GM19193 (cell line): ENCODE data around the gene CEP192.

Experiments used
- POLR2A ChIP-seq: IDR thresholded peaks from 4 replicates; pipeline ENCODE4 v1.6.1; 2011; ENCODE audit not compliant: insufficient read depth, insufficient read length; ENCODE audit errors: extremely low read depth

CEP192 gene

GRCh38 chr18:13101659-13102197 is 110.6 kb downstream of the CEP192 start:
- no peak for TF ChIP-seq POLR2A

GRCh38 chr18:13103366-13103765 is 112.2 kb downstream of the CEP192 start:
- TF ChIP-seq POLR2A = no peak

DNA sequence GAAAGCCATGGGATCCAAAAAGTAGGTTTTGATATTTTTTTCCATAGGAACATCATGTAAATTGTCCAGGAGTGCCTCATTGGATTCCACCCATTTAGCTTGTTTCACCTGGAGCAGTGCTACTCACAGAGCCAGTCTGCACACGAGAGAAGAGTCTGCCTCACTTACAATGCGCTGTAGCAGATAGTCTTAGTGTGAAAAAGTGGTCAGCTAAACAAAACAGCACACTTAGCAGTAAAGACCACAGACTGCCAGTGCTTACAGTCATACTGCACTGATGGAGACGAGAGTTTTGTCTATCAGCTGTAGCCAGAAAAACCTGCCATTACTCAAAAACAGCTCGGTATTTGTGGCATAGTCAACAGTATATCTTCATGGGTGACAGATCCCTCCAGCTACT is 113.9 kb downstream of the CEP192 start:
- no peak for TF ChIP-seq POLR2A

DNA sequence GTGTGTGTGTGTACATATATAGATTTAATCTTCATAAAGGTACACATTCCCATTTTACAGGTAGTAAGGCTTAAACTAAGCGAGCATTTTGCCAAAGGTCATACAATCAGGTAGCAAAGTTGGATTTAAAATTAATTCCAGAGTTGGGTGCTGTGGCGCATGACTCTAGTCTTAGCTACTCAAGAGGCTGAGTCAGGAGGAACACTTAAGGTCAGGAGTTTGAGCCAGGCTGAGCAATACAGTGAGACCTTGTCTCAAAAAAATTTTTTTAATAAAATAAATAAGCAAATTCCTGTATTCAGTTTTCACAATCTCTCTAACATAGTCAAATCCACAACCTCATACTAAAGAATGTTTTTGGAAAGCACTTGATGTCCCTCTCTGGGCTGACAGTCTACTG is 115.9 kb downstream of the CEP192 start:
- no peak for TF ChIP-seq POLR2A

DNA sequence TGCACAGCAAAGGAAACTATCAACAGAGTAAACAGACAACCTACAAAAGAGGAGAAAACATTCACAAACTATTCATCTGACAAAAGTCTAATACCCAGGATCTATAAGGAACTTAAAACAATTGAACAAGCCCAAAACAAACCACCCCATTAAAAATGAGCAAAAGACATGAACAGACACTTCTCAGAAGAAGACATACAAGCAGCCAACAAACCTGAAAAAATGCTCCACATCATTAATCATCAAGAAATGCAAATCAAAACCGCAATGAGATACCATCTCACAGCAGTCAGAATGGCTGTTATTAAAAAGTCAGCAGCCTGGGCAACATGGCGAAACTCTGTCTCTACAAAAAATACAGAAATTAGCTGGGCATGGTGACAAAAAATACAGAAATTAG is 117.2 kb downstream of the CEP192 start:
- no peak for TF ChIP-seq POLR2A

- TF ChIP-seq POLR2A = no peak
Measured at GRCh38 chr18:13110559-13110958, 119.4 kb downstream of the CEP192 start.

- no peak for TF ChIP-seq POLR2A
Measured at GRCh38 chr18:13112982-13113381, 121.8 kb downstream of the CEP192 start.

GRCh38 chr18:13120255-13120654 is 129.1 kb downstream of the CEP192 start:
- TF ChIP-seq POLR2A = no peak

DNA sequence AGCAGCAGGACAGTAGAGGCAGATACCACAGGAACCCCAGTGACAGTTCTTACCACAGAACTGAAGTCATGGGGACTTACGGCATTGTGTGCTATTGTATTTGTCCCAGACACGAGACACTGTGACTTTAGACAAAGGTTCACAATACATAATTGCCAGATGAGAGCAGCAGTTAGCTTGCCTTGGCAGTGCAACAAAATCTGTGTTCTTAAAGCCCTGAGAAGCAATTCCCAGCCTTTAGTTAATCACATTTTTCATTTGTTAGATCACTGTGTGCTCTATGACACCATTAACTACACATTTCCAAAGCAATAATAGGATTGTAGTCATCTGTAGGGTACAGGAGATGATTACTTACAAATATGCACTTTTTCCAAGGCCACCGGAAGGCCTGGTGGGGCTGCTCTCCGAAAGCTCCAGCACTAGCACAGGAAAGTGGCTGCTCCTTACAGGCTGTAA is 129.8 kb downstream of the CEP192 start:
- no peak for TF ChIP-seq POLR2A

GRCh38 chr18:13124411-13124810 is 133.2 kb downstream of the CEP192 start:
- no peak for TF ChIP-seq POLR2A

GRCh38 chr18:13125191-13125590 is 134.0 kb downstream of the CEP192 start:
- TF ChIP-seq POLR2A = no peak

DNA sequence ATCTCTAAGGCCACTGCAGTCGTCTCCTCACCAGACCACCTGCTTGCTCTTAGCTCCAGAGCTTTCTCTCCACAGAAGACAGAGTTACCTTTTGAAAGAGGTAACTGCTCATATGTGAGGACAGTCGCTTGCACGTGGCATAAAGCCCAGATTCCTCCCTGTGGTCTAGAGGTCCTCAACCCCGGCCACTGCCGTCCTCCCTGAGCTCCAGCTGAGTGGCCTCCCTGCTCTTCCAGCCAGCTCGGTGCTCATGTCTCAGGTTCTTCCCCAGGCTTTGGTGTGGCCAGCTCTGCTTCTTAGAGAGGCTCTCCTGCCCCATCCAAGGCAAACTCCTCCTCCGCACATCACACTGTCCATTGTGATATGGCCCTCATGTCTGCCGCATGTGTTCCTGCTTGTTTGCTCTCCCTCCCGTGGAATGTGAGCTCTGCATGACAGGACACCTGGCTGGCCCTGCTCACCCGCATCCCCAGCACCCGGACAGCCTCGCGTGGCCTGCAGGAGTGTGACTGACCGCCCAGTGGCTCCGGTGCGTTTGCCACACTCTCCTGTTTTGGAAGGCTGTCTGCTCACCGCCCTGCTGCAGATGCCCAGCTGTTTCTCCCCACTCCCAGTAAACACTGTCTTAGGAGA is 135.9 kb downstream of the CEP192 start:
- no peak for TF ChIP-seq POLR2A

DNA sequence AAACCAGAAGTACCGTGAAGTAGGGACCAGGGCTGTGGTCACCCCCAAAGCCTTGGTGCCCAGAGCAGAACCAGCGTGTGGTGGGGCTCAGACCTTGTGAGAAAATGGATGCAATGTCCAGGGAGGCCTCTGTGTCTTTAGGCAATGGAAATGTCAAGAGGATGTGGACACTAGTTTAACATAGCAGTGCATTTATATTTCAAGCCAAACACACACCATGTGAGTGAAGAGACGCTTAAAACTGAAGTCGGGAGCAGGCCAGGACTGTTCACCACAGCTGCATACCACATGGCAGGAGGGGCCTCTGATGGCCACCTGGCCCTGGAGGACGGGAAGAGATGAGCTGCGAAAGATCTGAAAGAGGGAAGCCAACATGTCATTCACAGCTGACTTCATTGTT is 140.1 kb downstream of the CEP192 start:
- TF ChIP-seq POLR2A = no peak

- TF ChIP-seq POLR2A = no peak
Measured at GRCh38 chr18:13134551-13135401, 143.6 kb downstream of the CEP192 start.

DNA sequence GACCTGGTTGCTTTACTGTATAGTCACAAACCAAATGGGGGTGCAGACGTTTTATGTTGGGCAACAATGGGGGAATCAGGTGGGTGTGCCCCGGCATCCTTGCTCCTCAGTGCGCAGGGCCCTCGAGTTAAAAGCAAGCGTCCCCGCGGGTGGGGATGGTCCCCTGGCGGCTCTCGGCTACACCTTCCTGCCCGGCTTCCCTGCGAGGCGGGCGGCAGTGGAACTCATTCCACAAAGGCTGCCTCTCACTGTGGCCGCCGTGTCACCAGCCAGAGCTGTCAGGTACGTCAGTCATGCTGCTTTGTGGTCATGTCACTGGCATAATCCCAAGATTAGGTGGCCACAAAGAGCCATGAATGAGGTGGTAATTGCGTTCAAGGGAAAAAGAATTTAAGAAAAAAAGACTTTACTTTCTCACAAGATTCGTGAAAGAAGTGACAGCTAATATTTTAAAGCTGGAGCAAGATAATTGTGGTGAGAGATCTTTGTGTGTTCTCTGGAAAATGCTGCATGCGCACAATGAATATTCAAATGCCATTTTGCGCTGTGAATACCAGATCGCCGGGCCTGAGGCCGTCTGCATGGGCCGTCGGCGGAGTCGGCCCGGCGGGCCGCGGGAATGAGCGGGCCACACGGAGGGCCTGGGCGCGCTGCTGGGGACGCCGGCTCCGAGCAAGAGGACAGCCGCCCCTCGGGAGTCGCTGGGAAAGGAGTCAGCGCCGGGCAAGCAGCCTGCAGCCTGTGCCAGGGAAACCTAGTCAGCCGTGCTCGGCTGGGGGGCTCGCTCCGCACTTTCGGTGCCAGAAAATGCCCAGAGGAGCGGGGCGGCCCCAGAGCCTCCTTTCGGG is 145.1 kb downstream of the CEP192 start:
- peak; percentile 4 for TF ChIP-seq POLR2A
